Renal pelvis (tissue), 4 donors: ENCODE data around the gene HOXD11. TPM values are rescaled to one million over a fixed set of nuclear protein-coding genes. Genes with fewer than 3 reads are reported as not detected.

Source experiments
- DNase-seq: peaks from one replicate; pipeline ENCODE4 v3.0.0-alpha.2; 2013
- polyA plus RNA-seq, 3 donors: library from polyadenylated mRNA; unstranded; fragments of 120-200 nt; gene quantifications; one replicate each; pipeline ENCODE4 v1.2.1, GENCODE V29; 2013; ENCODE audit not compliant: insufficient read length in 3 of 3

HOXD11 gene
- polyA plus RNA-seq, 3 donors: 56.2 to 72.4 (median 64.8) TPM

- DNase-seq: no peak
Measured at GRCh38 chr2:176103742-176104315, 3.3 kb upstream of the HOXD11 start.

- no peak for DNase-seq
Measured at GRCh38 chr2:176104316-176105077, 2.6 kb upstream of the HOXD11 start.

- DNase-seq: peak; percentile 80
Measured at GRCh38 chr2:176105078-176105729, 1.9 kb upstream of the HOXD11 start.

GRCh38 chr2:176105730-176106580 is 1.1 kb upstream of the HOXD11 start:
- no peak for DNase-seq

- DNase-seq: no peak
Measured at GRCh38 chr2:176107731-176108181, 676 bp downstream of the HOXD11 start.

GRCh38 chr2:176109192-176109901 is 2.3 kb downstream of the HOXD11 start:
- no peak for DNase-seq

- no peak for DNase-seq
Measured at GRCh38 chr2:176109946-176110345, 2.9 kb downstream of the HOXD11 start.

- DNase-seq: no peak
Measured at GRCh38 chr2:176110415-176111308, 3.6 kb downstream of the HOXD11 start.

- peak; percentile 90 for DNase-seq
Measured at GRCh38 chr2:176111309-176111663, 4.2 kb downstream of the HOXD11 start.

GRCh38 chr2:176111846-176112374 is 4.8 kb downstream of the HOXD11 start:
- no peak for DNase-seq

- DNase-seq: no peak
Measured at GRCh38 chr2:176112375-176113302, 5.6 kb downstream of the HOXD11 start.

GRCh38 chr2:176114120-176114929 is 7.2 kb downstream of the HOXD11 start:
- no peak for DNase-seq

GRCh38 chr2:176114930-176115625 is 8.0 kb downstream of the HOXD11 start:
- no peak for DNase-seq

- peak; percentile 94 for DNase-seq
Measured at GRCh38 chr2:176115883-176116813, 9.1 kb downstream of the HOXD11 start, which contains the start of gene HOXD10. HOXD10 (plus strand) TSS chr2:176116778; CDS start chr2:176116834, 56 bp downstream.

GRCh38 chr2:176117162-176117822 is 10.2 kb downstream of the HOXD11 start:
- DNase-seq: no peak
